ENCODE results near the gene CDH4.
A peak's percentile ranks its signal among the peaks of the same experiment; 100 is the strongest.

Gene CDH4

DNA sequence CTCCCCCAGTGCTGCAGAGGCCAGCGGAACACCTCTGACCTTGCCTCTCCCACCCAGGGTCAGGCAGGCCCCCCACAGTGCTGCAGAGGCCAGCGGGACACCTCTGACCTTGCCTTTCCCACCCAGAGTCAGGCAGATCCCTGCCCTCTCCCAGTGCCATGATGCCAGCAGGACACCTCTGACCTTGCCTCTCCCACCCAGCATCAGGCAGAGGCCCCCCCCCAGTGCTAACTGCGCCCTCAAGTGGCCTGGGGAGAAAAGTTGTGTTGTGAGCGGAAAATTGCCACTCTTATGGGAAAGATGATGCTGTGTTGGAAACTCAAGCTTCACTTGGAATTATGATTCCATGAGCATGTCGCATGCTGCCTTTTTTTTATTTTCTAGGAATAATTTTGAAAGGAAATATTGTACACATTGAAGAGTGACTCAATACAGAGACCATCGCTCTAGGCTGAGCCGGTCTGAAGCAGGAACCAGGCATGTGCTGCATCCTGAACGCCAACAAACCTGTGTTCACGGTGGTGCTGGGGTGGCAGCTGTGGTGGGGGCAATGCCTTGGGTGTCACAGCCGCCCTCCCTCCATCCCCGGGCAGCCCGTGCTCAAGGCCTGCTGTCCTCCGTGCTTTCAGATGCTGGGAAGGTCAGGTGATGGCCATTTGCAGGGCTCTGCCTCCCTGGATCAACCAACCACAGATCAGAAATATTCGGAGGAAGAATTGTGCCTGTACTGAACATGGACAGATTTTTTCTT lies 98.6 kb downstream of the CDH4 start:
- no peak for TF ChIP-seq POLR2A (IDR thresholded peaks at IDR 0.05; ENCODE audit: low read depth, low read length)
- FAIRE-seq (no peak), DNase-seq (ENCODE audit: insufficient read length, low spot score) (no peak)

DNA sequence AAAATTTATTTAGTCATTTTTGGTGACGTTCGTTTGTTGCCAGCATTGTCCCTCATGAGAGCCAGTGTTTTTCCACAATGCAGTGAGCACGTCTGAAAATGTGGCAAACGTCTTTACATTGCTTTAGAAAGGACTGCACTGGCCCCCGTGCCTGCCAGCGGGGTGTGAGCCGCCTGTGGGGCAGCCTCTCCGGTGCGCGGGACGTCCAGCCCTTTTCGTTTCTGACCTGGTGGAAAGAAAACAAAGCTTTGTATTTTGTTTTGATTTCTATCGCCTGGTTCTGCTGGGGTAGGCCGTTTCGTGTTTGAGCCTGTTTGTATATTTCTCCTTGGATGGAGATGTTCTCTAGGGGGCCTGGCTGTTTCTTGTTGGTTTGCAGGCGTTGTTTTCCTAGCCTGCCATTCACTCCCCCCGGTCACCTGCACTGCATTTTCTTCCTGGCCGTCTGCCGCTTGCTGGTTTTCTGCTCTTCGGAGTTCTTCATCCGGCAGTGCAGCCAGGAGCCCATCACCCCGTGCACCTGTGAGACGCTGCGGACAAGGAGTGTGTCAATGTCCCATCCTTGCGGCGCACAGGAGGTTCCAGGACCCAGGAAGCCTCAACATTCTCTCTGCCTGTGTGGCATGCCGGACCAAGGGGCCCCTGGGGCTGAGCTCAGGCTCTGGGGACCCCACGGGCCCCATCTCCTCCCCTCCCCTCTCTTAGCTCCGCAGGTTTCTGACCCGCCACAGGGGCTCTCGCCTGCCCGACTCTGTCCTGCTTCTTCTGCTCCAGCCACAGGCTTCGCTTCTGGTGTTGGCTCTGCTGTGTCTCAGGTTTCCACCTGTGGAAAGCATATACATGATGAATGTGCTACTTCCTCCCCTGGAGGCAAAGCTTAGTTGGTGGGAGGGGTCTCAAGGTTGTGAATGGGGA lies 100.5 kb downstream of the CDH4 start:
- DNase-seq (ENCODE audit: insufficient read length, low spot score): no peak
- no peak for TF ChIP-seq POLR2A (IDR thresholded peaks at IDR 0.05; ENCODE audit: low read depth, low read length)
- no peak for FAIRE-seq

DNA sequence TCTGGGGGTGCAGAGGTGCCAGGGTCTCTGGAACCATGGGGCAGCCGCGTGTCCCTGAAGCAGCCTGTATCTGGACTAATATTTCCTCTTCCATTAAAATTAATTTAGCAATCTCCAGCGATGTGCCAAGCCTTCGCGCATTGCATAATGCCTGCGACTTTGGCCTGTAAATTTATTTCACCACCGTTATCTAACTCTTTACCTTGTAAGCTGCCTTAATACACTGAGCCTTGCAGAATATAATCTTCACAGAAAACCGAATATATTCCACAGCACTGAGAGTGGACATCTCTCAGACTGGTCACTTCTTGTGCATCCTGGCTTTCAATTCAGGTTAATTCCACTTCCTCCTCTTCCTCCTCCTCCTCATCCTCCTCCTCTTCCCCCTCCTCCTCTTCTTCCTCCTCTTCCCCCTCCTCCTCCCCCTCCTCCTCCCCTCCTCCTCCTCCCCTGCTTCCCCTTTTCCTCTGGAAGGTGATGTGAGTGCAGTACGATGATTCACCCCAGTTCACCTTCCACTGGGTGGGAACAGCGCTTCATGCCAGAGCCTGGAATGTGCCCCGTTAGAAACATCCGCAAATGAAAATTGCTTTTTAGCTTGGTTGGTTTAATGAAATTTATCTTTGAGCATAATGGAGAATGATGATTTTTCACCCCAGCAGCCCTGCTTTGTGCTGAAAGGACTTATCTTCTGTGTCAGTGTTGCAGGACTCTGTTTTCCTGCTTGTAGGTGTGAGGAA lies 101.4 kb downstream of the CDH4 start:
- no peak for TF ChIP-seq POLR2A (IDR thresholded peaks at IDR 0.05; ENCODE audit: low read depth, low read length)
- FAIRE-seq (no peak), DNase-seq (ENCODE audit: insufficient read length, low spot score) (peak; percentile 75)

DNA sequence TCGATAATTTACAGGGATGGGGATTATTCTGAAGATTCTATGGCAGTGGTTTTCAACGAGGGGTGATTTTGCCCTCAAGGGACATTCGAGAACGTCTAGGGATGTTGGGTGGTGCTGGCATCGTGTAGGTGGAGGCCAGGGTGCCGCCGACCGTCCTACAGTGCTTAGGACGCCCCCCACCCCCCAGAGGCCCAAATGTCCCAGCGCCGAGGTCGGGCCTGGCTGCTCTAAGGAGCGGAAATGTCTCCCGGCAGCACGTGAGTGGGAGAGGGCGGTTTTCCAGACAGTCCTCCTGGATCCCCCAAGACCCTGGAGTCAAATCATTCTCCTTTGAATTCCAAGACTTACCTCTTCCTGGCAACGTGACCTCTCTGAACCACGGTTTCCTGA lies 101.9 kb downstream of the CDH4 start:
- FAIRE-seq (no peak), DNase-seq (ENCODE audit: insufficient read length, low spot score) (no peak)
- TF ChIP-seq POLR2A (IDR thresholded peaks at IDR 0.05; ENCODE audit: low read depth, low read length): no peak

DNA sequence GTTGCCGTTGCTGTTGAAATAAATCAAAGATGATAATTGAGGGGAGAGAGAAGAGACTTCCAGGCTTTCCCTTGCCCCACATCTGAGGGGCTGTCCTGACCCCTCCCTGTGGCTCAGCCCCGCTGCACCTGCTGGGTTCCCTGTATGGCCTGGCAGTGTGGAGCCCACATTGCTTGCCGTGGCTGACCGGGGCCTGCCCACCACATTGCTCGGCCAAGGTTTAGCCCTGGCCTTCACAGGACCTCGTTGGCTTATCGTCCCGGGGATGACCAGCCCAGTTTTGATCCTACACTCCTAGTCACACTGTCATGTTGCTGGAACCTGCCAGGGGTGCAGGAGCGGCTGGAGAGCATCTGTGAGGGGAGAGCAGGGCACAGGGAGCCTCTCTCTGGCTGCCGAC lies 102.4 kb downstream of the CDH4 start:
- no peak for DNase-seq (ENCODE audit: insufficient read length, low spot score)
- no peak for FAIRE-seq
- no peak for TF ChIP-seq POLR2A (IDR thresholded peaks at IDR 0.05; ENCODE audit: low read depth, low read length)

DNA sequence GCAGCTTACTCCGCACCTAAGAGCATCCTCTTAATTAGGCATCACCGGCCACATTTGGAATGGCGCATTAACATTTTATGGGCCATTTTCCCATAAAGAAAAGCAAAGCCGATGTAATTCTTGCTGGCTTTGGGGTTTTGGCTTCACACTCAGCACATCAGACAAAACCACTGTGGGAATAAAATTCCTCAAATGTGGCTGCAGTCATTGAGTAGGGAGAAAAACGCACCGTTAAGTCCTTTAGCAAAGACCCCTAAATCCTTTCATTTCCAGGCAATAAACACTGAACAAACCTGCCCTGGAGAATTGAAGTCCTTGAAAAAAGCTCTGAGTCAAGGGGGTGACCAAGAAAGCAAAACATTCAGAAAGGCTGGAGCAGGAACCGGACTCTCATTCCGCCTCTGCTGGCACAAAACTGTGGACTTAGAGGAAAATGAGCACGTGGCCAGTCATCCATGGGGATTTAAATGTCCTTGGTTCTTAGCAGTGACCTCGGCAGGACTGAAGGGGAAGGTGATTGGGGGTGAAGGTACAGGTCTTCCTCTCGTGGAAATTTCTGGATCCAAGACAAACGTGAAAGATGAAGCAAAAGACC lies 102.9 kb downstream of the CDH4 start:
- DNase-seq (ENCODE audit: insufficient read length, low spot score): no peak
- no peak for TF ChIP-seq POLR2A (IDR thresholded peaks at IDR 0.05; ENCODE audit: low read depth, low read length)
- FAIRE-seq: no peak

DNA sequence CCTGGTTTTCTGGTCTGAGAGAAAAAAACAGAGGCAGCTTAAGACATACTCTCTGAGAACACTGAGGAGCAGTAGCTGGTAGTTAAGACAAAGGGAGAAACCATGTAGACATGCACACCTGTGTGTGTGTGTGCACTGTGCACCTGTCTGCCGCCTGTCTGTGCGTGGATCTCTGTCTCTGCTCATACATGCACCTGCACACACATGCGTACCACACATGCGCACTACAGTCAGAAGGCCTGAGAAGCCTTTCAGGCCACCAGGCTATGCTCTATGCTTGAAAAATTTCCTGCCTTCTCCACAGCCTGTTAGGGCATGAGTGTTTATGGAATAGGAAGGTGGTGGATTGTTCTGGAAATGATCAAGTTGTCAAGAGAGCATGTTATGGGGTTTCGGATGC lies 103.5 kb downstream of the CDH4 start:
- DNase-seq (ENCODE audit: insufficient read length, low spot score): no peak
- no peak for TF ChIP-seq POLR2A (IDR thresholded peaks at IDR 0.05; ENCODE audit: low read depth, low read length)
- no peak for FAIRE-seq

DNA sequence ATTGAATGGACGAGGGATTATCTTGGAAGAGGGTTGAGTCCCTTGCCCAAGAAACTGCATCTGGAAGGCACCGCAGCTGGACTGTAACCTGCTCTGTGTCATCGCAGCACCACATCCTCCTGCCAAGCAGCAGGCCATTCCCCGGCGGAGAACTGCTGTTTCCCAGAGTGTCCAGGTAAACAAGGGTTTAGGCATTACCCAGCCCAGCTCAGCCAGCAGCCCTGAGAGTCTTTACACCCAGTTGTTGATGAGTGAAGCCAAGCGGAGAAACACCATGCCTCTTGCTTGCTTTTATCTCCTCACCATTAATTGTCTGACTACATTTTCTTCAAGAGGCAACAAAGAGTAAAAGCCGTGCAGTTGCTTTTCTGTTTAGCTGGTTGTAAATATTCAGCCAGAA lies 104.1 kb downstream of the CDH4 start:
- FAIRE-seq: no peak
- no peak for DNase-seq (ENCODE audit: insufficient read length, low spot score)
- no peak for TF ChIP-seq POLR2A (IDR thresholded peaks at IDR 0.05; ENCODE audit: low read depth, low read length)

DNA sequence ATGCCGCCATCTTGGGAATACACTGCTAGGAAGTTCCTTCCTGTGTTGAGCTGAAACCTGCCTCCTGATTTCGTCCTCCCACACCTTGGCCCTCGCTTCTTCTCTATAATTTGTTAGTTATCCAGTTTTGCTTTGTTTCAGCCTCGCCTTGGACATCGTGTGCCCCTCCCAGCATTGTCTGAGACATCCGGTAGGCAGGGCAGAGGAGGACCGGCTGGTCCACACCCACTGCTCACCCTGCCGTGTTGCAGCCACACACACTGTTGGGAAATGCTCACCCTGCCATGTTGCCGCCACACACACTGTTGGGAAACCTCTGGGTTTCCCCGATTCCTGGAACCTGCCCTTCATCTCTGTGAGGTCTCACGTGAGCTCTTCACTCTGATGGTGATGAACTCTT lies 105.1 kb downstream of the CDH4 start:
- no peak for FAIRE-seq

DNA sequence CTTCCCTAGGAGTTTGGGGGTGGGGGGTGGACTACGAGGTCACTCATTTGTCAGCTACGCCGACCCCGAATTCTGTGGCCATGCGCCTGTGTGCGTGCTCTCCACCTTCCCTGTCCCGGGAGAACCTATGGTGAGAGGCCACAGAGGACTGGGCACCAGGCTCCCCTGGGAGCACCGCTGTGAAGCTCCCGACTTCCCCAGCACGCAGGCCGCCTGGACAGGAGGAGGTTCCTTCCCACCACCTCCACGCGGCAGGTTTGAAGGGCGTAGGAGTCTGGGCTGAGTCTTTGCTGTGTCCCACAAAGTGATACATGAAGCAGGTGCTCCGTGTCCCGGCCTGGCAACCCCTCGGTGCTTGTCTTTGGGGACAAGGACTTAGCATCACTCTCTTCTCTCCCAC lies 107.2 kb downstream of the CDH4 start:
- FAIRE-seq: no peak
- TF ChIP-seq POLR2A (IDR thresholded peaks at IDR 0.05; ENCODE audit: low read depth, low read length): no peak
- no peak for DNase-seq (ENCODE audit: insufficient read length, low spot score)

More for the DNA sequence above, 105.1 kb downstream of the CDH4 start:
- DNase-seq (ENCODE audit: insufficient read length, low spot score): no peak
- no peak for TF ChIP-seq POLR2A (IDR thresholded peaks at IDR 0.05; ENCODE audit: low read depth, low read length)

DNA sequence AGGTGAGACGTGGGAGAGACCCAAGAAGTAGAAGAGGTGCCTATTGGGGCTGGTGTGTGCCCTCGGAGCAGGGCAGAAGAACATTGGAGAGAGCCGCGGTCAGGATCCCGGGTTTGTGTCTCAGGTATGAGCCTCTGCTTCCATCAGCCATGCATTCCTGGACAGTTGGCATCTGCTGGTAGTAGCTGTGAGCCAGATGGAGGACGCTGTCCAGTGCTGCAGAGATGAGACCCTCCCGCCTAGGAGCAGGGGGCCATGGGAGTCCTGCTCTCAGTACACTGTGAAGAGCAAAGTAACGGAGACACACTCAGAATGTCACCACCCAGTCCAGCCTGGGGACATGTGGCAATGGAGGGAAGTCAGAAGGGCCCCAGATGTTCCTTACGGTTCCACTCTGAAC lies 108.2 kb downstream of the CDH4 start:
- TF ChIP-seq POLR2A (IDR thresholded peaks at IDR 0.05; ENCODE audit: low read depth, low read length): no peak
- FAIRE-seq: no peak
- DNase-seq (ENCODE audit: insufficient read length, low spot score): no peak

DNA sequence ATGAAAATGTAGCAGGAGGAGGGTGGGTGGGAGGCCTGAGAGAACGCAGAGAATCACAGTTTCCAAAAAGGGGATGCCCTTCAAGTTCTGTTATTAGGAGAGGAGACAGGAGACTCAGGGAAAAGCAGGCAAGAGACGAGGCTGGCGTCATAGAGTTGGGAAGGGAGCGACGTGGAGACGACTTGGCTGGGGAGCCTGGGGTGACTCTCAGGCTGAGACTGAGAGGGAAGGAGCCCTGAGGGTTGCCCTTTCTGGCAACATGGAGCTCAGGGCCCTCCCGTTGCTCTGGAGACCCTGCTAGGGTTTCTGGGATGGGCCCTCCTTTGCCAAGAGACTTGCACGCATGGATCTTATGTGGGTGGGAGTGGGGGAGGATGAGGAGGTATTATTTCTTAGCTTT lies 108.9 kb downstream of the CDH4 start:
- FAIRE-seq (no peak), DNase-seq (ENCODE audit: insufficient read length, low spot score) (no peak)
- TF ChIP-seq POLR2A (IDR thresholded peaks at IDR 0.05; ENCODE audit: low read depth, low read length): no peak

DNA sequence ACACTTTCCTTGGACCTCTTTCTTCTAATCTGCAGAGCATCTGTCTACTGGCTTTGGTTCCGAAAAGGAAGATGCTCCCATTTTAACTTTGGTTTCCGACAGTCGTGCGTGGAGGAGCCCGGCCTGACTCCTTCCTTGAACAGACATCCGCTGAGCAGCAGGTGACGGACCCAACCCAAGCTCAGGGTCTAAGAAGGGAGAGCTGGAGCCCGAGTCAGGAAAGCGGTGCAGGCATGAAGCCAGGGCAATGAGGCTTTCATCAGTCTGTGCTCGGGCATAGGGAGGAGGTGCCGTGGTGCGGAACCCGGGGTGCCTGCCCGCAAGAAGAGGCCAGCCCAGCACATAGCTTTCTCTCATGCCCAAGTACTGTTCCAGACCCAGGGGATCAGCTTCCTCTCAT lies 109.4 kb downstream of the CDH4 start:
- FAIRE-seq (no peak), DNase-seq (ENCODE audit: insufficient read length, low spot score) (no peak)
- TF ChIP-seq POLR2A (IDR thresholded peaks at IDR 0.05; ENCODE audit: low read depth, low read length): no peak

DNA sequence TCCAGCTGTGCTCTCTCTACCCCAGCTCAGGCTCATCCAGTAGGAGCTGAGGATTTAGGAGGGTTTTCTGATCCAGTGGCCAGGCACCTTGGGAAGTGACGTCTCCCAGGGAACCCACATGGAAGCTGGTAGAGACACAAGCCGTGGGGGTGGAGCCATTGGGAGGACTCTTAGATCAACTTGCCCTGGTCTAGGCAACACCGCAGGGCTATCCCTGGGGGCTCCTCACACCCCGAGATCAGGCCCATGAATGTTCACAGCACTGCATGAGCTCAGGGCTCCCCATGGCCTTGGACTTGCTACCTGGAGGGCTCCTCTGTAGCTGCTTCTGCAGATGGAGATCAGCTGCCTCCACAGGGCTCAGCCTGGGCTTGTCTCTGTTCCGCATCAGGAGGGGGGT lies 112.1 kb downstream of the CDH4 start:
- FAIRE-seq (no peak), DNase-seq (ENCODE audit: insufficient read length, low spot score) (no peak)
- TF ChIP-seq POLR2A (IDR thresholded peaks at IDR 0.05; ENCODE audit: low read depth, low read length): no peak

Measured in H54 (cell line).